Right lobe of liver (tissue), 6 donors: ENCODE data around the gene WDR19. TPM values are rescaled to one million over a fixed set of nuclear protein-coding genes. Genes with fewer than 3 reads are reported as not detected.
A peak's percentile ranks its signal among the peaks of the same experiment; 100 is the strongest.

Experiments used
- ATAC-seq, 4 donors: fragments of 200-7000 bp; cut with Tn5 transposase; one replicate each; pipeline ENCODE4 v1.9.1; 2020; ENCODE audit warnings: mild to moderate bottlenecking in 4 of 4, moderate library complexity in 4 of 4
- DNase-seq, 3 donors: peaks; one replicate each; pipeline ENCODE4 v3.0.0-alpha.2; 2020
- H3K27ac ChIP-seq, 3 donors: fragments of 200-600 bp; one replicate each; pipeline ENCODE4 v1.8.0; 2022
- H3K27me3 ChIP-seq, 2 donors: fragments of 200-600 bp; one replicate each; pipeline ENCODE4 v1.8.0; 2022
- H3K36me3 ChIP-seq, 4 donors: fragments of 200-600 bp; sonication (generic) in 1 of 4; one replicate each; pipeline versions ENCODE4 v1.5.1 to v1.8.0; 2017 to 2022; ENCODE audit warnings: control low read depth in 1 of 4
- H3K4me1 ChIP-seq, 4 donors: fragments of 200-600 bp; sonication (generic) in 1 of 4; one replicate each; pipeline versions ENCODE4 v1.5.1 to v1.8.0; 2017 to 2022; ENCODE audit warnings: control low read depth in 1 of 4
- H3K4me3 ChIP-seq, 3 donors: fragments of 200-600 bp; one replicate each; pipeline ENCODE4 v1.8.0; 2022
- H3K9me3 ChIP-seq, 4 donors: fragments of 200-600 bp; sonication (generic) in 1 of 4; one replicate each; pipeline versions ENCODE4 v1.5.1 to v1.8.0; 2017 to 2022; ENCODE audit warnings: control low read depth in 1 of 4
- CTCF ChIP-seq, 4 donors: fragments of 200-600 bp in 3 of 4; fragments of 450-650 bp in 1 of 4; IDR thresholded peaks; one replicate each; pipeline versions ENCODE4 v1.5.1 to v1.8.0; 2016 to 2022; ENCODE audit warnings: antibody characterized with exemption in 4 of 4, mild to moderate bottlenecking in 2 of 4
- POLR2A ChIP-seq: fragments of 450-650 bp; IDR thresholded peaks from one replicate; pipeline ENCODE4 v1.6.1; 2017; ENCODE audit warnings: antibody characterized with exemption, mild to moderate bottlenecking
- WGBS: methylation state at CpG from one replicate; pipeline ENCODE4 v1.1.6; 2018; ENCODE audit warnings: low coverage, low lambda C conversion rate; ENCODE audit not compliant: insufficient coverage; ENCODE audit errors: missing lambda C conversion rate; 5-methylcytosine and 5-hydroxymethylcytosine counted together
- intact Hi-C, 2 donors: fragments of 100-400 bp; cut with DNase I; formaldehyde crosslinking; loops; one replicate each; pipeline versions ENCODE4 v1.11.2 to v1.14.1; 2022
- total RNA-seq, 6 experiments: library from RNA; depleted of rRNA in 2 of 6; stranded (reverse); fragments of >200 nt in 2 of 6; fragmentation: NEBNext Ultra II Directional in 3 of 6; extraction: Animal tissue kit (Norgen Biotek cat#: 25700) in 3 of 6; gene quantifications; one replicate each; pipeline versions ENCODE4 v1.1.0 to v1.2.4, GENCODE V29; 2016 to 2023
- donor health status: DM: no; HTN: yes; CAD: no.
- donor health status: DM: no; HTN: no; CAD: no.
- donor health status: DM: no; HTN: no; CAD: no.
- donor health status: DM: no; HTN: yes; CAD: no.
- donor health status: DM: no; HTN: yes; CAD: no.

WDR19 gene
- total RNA-seq, 6 experiments from 2014 or later, result 11.4 to 22.2 (median 16.9) TPM

DNA sequence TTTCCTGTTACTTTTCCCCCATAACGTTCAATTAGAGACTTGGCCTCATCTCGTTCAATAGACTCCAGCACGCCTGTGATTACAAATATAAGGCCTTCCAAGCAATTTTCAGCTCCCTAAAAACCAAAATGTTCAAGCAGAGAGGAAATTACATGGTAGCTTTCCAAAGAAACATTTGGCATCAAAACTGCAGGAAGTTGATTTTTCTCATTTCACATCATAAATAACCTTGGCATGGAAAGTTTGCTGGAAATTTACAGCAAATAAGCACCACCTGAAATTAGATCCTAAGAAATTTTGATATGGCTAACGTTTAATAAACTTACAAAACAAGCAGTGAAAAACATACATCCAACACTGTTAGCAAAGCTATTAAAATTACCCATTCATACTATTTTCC is 130.5 kb downstream of the WDR19 start:
- Histone ChIP-seq H3K4me1 (no peaks in the 10 kb centered on the region), H3K9me3 (no peaks in the 10 kb centered on the region), H3K27ac (no peak overlapping the region), H3K27me3 (no peaks in the 10 kb centered on the region), H3K36me3 (peaks cover 0 to 59% (median 6%) of the 10 kb centered on the region in 4 donors), H3K4me3 (no peak overlapping the region)
- no peak for ATAC-seq
- TF ChIP-seq CTCF (IDR thresholded peaks at IDR 0.05), result no peak
- TF ChIP-seq POLR2A, result no peak
- WGBS, result 49% methylated on average over 4 of the region's 4 CpGs
- no peak for DNase-seq
- intact Hi-C loops, result no loop called here

DNA sequence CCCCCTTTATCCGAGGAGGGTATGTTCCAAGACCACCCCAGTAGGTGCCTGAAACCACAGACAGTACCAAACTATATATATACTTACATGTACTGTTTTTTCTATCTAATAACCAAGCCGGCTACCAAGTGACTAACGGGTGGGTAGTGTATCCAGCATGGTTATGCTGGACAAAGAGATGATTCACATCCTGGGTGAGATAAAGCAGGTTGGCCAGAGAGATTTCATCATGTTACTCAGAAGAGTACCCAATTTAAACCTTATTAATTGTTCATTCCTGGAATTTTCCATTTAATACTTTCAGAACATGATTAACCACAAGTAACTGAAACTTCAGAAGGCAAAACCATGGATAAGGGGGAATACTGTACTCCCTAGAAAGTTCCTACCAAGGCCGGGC is 137.3 kb downstream of the WDR19 start:
- ATAC-seq, result peak in 1 of 4 donors; percentile 56
- peaks cover 0 to 13% (median 4%) of the 10 kb centered on the region in 4 donors for H3K4me1 ChIP-seq

GRCh38 chr4:39320381-39321115 is 138.2 kb downstream of the WDR19 start:
- intact Hi-C loops, result no loop called here
- TF ChIP-seq CTCF (IDR thresholded peaks at IDR 0.05) (no peak), POLR2A (no peak)
- no peak overlapping the region for H3K27ac ChIP-seq
- no peak for DNase-seq
- peaks cover 0 to 35% (median 4%) of the 10 kb centered on the region in 4 donors for H3K36me3 ChIP-seq
- H3K4me3 ChIP-seq, result no peak overlapping the region
- peaks cover 0 to 19% (median 5%) of the 10 kb centered on the region in 4 donors for H3K4me1 ChIP-seq
- H3K9me3 ChIP-seq, result no peaks in the 10 kb centered on the region
- no peak for ATAC-seq
- no peaks in the 10 kb centered on the region for H3K27me3 ChIP-seq

More for the DNA sequence above, 137.3 kb downstream of the WDR19 start:
- Histone ChIP-seq H3K27ac (no peak overlapping the region), H3K4me3 (no peak overlapping the region), H3K36me3 (peaks cover 0 to 39% (median 4%) of the 10 kb centered on the region in 4 donors), H3K27me3 (no peaks in the 10 kb centered on the region), H3K9me3 (no peaks in the 10 kb centered on the region)
- intact Hi-C loops, result no loop called here
- no peak for DNase-seq
- no peak for TF ChIP-seq POLR2A
- no peak for TF ChIP-seq CTCF (IDR thresholded peaks at IDR 0.05)
- WGBS, result 88% methylated on average over 4 of the region's 4 CpGs

DNA sequence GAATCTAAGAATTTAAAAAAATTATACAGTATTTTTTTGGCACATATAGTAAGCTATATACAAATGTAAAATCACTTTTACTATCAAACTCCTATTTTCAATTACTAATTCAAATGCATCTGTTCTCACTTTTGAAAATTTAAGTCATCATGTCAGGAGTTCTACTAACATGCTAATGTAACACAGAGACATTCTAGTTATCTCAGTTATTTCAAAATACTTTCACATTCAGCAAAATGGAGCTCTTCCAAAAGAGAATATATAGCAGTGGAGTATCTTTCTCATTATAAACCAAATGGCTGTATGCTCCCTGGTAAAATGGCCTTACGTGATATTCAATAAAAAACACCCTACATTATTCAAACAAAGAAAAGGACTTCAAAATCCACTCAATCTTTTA is 141.5 kb downstream of the WDR19 start:
- peak overlapping the region; percentile 75 to 92 (median 78) for H3K27ac ChIP-seq
- H3K27me3 ChIP-seq, result no peaks in the 10 kb centered on the region
- H3K9me3 ChIP-seq, result no peaks in the 10 kb centered on the region
- no peak overlapping the region for H3K4me3 ChIP-seq
- H3K4me1 ChIP-seq, result peaks cover 0 to 26% (median 5%) of the 10 kb centered on the region in 4 donors
- WGBS, result 82% methylated on average over 1 of the region's 1 CpG
- ATAC-seq, result no peak
- DNase-seq, result no peak
- peaks cover 0 to 19% (median 2%) of the 10 kb centered on the region in 4 donors for H3K36me3 ChIP-seq
- intact Hi-C loops, result no loop called here
- TF ChIP-seq POLR2A, result no peak
- TF ChIP-seq CTCF (IDR thresholded peaks at IDR 0.05), result no peak
